GM23248 (cell line): ENCODE measurements around the gene THOP1. TPM values are rescaled to one million over a fixed set of nuclear protein-coding genes. Genes with fewer than 3 reads are reported as not detected.

Experiments
- DNase-seq: peaks from one replicate; pipeline ENCODE4 v3.0.0-alpha.2; 2015
- H2AFZ ChIP-seq: fragments of 200-600 bp; sonication (generic); 2 replicates; pipeline ENCODE4 v1.6.1; 2016; ENCODE audit warnings: antibody characterized with exemption
- H3F3A ChIP-seq: fragments of 200-600 bp; sonication (generic); 2 replicates; pipeline ENCODE4 v1.6.1; 2016; ENCODE audit warnings: mild to moderate bottlenecking, antibody characterized with exemption, mixed run types; ENCODE audit not compliant: insufficient read depth
- H3K27ac ChIP-seq: fragments of 200-600 bp; sonication (generic); 2 replicates; pipeline ENCODE4 v1.5.1; 2016; ENCODE audit warnings: mild to moderate bottlenecking
- H3K27me3 ChIP-seq: fragments of 200-600 bp; sonication (generic); replicated peaks from 2 replicates; pipeline ENCODE4 v1.6.1; 2016; ENCODE audit warnings: mild to moderate bottlenecking; ENCODE audit not compliant: insufficient read depth
- H3K36me3 ChIP-seq: fragments of 200-600 bp; sonication (generic); 2 replicates; pipeline ENCODE4 v1.6.1; 2016; ENCODE audit warnings: low read depth, mild to moderate bottlenecking
- H3K4me1 ChIP-seq: fragments of 200-600 bp; sonication (generic); 2 replicates; pipeline ENCODE4 v1.6.1; 2016; ENCODE audit warnings: mild to moderate bottlenecking; ENCODE audit not compliant: insufficient read depth
- H3K4me2 ChIP-seq: fragments of 200-600 bp; sonication (generic); one replicate; pipeline ENCODE4 v1.6.1; 2016; ENCODE audit warnings: mild to moderate bottlenecking; ENCODE audit not compliant: unreplicated experiment
- H3K4me3 ChIP-seq: fragments of 200-600 bp; sonication (generic); 2 replicates; pipeline ENCODE4 v1.5.1; 2016; ENCODE audit warnings: mild to moderate bottlenecking
- H3K79me2 ChIP-seq: fragments of 200-600 bp; sonication (generic); 2 replicates; pipeline ENCODE4 v1.6.1; 2016; ENCODE audit warnings: mild to moderate bottlenecking; ENCODE audit not compliant: insufficient read depth
- H3K9ac ChIP-seq: fragments of 200-600 bp; sonication (generic); 2 replicates; pipeline ENCODE4 v1.6.1; 2016; ENCODE audit warnings: mild to moderate bottlenecking
- H3K9me2 ChIP-seq: fragments of 200-600 bp; sonication (generic); 2 replicates; pipeline ENCODE4 v1.6.1; 2016; ENCODE audit warnings: mixed run types, mild to moderate bottlenecking, moderate library complexity; ENCODE audit not compliant: insufficient read depth
- H3K9me3 ChIP-seq: fragments of 200-600 bp; sonication (generic); one replicate; pipeline ENCODE4 v1.6.1; 2017; ENCODE audit warnings: low read depth
- H4K20me1 ChIP-seq: fragments of 200-600 bp; sonication (generic); 2 replicates; pipeline ENCODE4 v1.6.0; 2016; ENCODE audit not compliant: insufficient read depth
- EZH2 ChIP-seq: fragments of 200-600 bp; sonication (generic); IDR thresholded peaks from 2 replicates; pipeline ENCODE4 v1.6.1; 2018; ENCODE audit warnings: antibody characterized with exemption, mild to moderate bottlenecking; ENCODE audit not compliant: insufficient read depth, poor library complexity, severe bottlenecking
- EZH2phosphoT487 ChIP-seq: fragments of 200-600 bp; sonication (generic); IDR thresholded peaks from 2 replicates; pipeline ENCODE4 v1.6.1; 2018; ENCODE audit warnings: antibody characterized with exemption, moderate library complexity, mild to moderate bottlenecking, low read depth; ENCODE audit not compliant: insufficient read depth
- WGBS, 2 experiments: methylation state at CpG; one replicate each; pipeline ENCODE4 v1.1.6; 2015 to 2017; ENCODE audit warnings: low lambda C conversion rate in 2 of 2, low coverage in 1 of 2; ENCODE audit errors: missing lambda C conversion rate in 2 of 2; 5-methylcytosine and 5-hydroxymethylcytosine counted together
- in situ Hi-C: fragments of 300-500 bp; cut with MboI; formaldehyde crosslinking; loops from 2 replicates; pipeline ENCODE4 v1.15.0; 2020
- polyA plus RNA-seq: library from polyadenylated mRNA; unstranded; fragments of >200 nt; fragmentation: Nextera tagmentation; extraction: Ambion mirVana; gene quantifications from 2 replicates; pipeline ENCODE4 v1.2.1, GENCODE V29; 2016
- total RNA-seq: library from RNA; depleted of rRNA; stranded (reverse); fragments of >200 nt; shearing (Covaris generic); gene quantifications from 2 replicates; pipeline ENCODE4 v1.2.3, GENCODE V29; 2014

Gene THOP1
- total and polyA plus RNA-seq, 2 experiments from 2014 or later, result 64.8 to 136 TPM

GRCh38 chr19:2809387-2810140 lies 24.3 kb downstream of the THOP1 start:
- no peak for DNase-seq
- in situ Hi-C loops, result no loop called here
- 88 to 91% methylated on average over 30 to 37 of the region's 37 CpGs for WGBS, 2 experiments
- Histone ChIP-seq H3F3A (no peaks in the 10 kb centered on the region), H3K9me2 (no peaks in the 10 kb centered on the region), H3K9me3 (no peaks in the 10 kb centered on the region), H2AFZ (no peak overlapping the region), H3K36me3 (no peaks in the 10 kb centered on the region; the same call in 1 of the 2 replicates), H3K9ac (no peak overlapping the region), H3K27ac (no peak overlapping the region), H3K27me3 (no peaks in the 10 kb centered on the region), H3K4me1 (no peaks in the 10 kb centered on the region), H3K4me3 (no peak overlapping the region), H3K79me2 (no peaks in the 10 kb centered on the region), H4K20me1 (no peaks in the 10 kb centered on the region), H3K4me2 (no peak overlapping the region)
- TF ChIP-seq EZH2 (no peak), EZH2phosphoT487 (no peak)

GRCh38 chr19:2810141-2811091 lies 25.1 kb downstream of the THOP1 start:
- no peak overlapping the region for H3K9ac ChIP-seq
- no peak overlapping the region for H3K4me3 ChIP-seq
- no peak for TF ChIP-seq EZH2
- no peak for TF ChIP-seq EZH2phosphoT487
- 90 to 95% methylated on average over 32 to 58 of the region's 58 CpGs for WGBS, 2 experiments
- no peak overlapping the region for H3K27ac ChIP-seq
- DNase-seq, result no peak
- no peaks in the 10 kb centered on the region for H3K4me1 ChIP-seq
- no peaks in the 10 kb centered on the region; the same call in 1 of the 2 replicates for H3K36me3 ChIP-seq
- no peaks in the 10 kb centered on the region for H3K9me3 ChIP-seq
- in situ Hi-C loops, result no loop called here
- no peaks in the 10 kb centered on the region for H3K27me3 ChIP-seq
- no peak overlapping the region for H2AFZ ChIP-seq
- no peaks in the 10 kb centered on the region for H3K79me2 ChIP-seq
- H4K20me1 ChIP-seq, result no peaks in the 10 kb centered on the region
- no peak overlapping the region for H3K4me2 ChIP-seq
- H3F3A ChIP-seq, result no peaks in the 10 kb centered on the region
- H3K9me2 ChIP-seq, result no peaks in the 10 kb centered on the region

GRCh38 chr19:2811221-2811722 lies 26.0 kb downstream of the THOP1 start:
- no peaks in the 10 kb centered on the region; the same call in 1 of the 2 replicates for H3K36me3 ChIP-seq
- TF ChIP-seq EZH2phosphoT487 (no peak), EZH2 (no peak)

GRCh38 chr19:2811735-2812413 lies 26.6 kb downstream of the THOP1 start:
- 89 to 91% methylated on average over 24 to 34 of the region's 34 CpGs for WGBS, 2 experiments
- Histone ChIP-seq H3K27me3 (no peaks in the 10 kb centered on the region), H3K27ac (no peak overlapping the region), H3K4me1 (no peaks in the 10 kb centered on the region), H3K9me2 (no peaks in the 10 kb centered on the region), H4K20me1 (no peaks in the 10 kb centered on the region), H3K4me3 (no peak overlapping the region), H3K9me3 (no peaks in the 10 kb centered on the region), H3F3A (no peaks in the 10 kb centered on the region), H3K79me2 (no peaks in the 10 kb centered on the region), H2AFZ (no peak overlapping the region), H3K36me3 (no peaks in the 10 kb centered on the region; the same call in 1 of the 2 replicates), H3K4me2 (no peak overlapping the region), H3K9ac (no peak overlapping the region)
- no peak for TF ChIP-seq EZH2
- TF ChIP-seq EZH2phosphoT487, result no peak
- in situ Hi-C loops, result no loop called here
- DNase-seq, result no peak

More at GRCh38 chr19:2811221-2811722, 26.0 kb downstream of the THOP1 start:
- in situ Hi-C loops, result no loop called here
- DNase-seq, result no peak
- H3K27me3 ChIP-seq, result no peaks in the 10 kb centered on the region
- no peak overlapping the region for H3K4me2 ChIP-seq
- H4K20me1 ChIP-seq, result no peaks in the 10 kb centered on the region
- no peaks in the 10 kb centered on the region for H3F3A ChIP-seq
- no peak overlapping the region for H2AFZ ChIP-seq
- H3K27ac ChIP-seq, result no peak overlapping the region
- H3K4me1 ChIP-seq, result no peaks in the 10 kb centered on the region
- H3K4me3 ChIP-seq, result no peak overlapping the region
- no peaks in the 10 kb centered on the region for H3K79me2 ChIP-seq
- no peaks in the 10 kb centered on the region for H3K9me3 ChIP-seq
- WGBS, 2 experiments, result 97 to 98% methylated on average over 20 of the region's 20 CpGs
- H3K9me2 ChIP-seq, result no peaks in the 10 kb centered on the region
- no peak overlapping the region for H3K9ac ChIP-seq
